DOHH2 (cell line): Measurements from ENCODE around the gene ZSCAN21.

Experiments
- H3F3A ChIP-seq: fragments of 200-600 bp; sonication (generic), shearing (Covaris generic); 2 replicates; pipeline ENCODE4 v1.6.0; 2016; ENCODE audit warnings: antibody characterized with exemption, mild to moderate bottlenecking; ENCODE audit not compliant: control insufficient read depth, insufficient read depth
- H3K27ac ChIP-seq: fragments of 200-600 bp; sonication (generic); 2 replicates; pipeline ENCODE4 v1.5.1; 2014; ENCODE audit warnings: low read depth, mild to moderate bottlenecking, low read length, moderate library complexity
- H3K27me3 ChIP-seq: fragments of 200-600 bp; sonication (generic); 2 replicates; pipeline ENCODE4 v1.6.1; 2014; ENCODE audit warnings: mild to moderate bottlenecking, low read length, mixed read lengths; ENCODE audit not compliant: control insufficient read depth
- H3K36me3 ChIP-seq: fragments of 200-600 bp; sonication (generic); 2 replicates; pipeline ENCODE4 v1.6.1; 2014; ENCODE audit warnings: mild to moderate bottlenecking, low read length, moderate library complexity, mixed read lengths; ENCODE audit not compliant: control insufficient read depth
- H3K4me1 ChIP-seq: fragments of 200-600 bp; sonication (generic); 2 replicates; pipeline ENCODE4 v1.6.1; 2014; ENCODE audit warnings: mild to moderate bottlenecking, low read length, mixed read lengths; ENCODE audit not compliant: control insufficient read depth
- H3K4me2 ChIP-seq: fragments of 200-600 bp; sonication (generic); 2 replicates; pipeline ENCODE4 v1.6.0; 2014; ENCODE audit warnings: mild to moderate bottlenecking, low read length, moderate library complexity
- H3K4me3 ChIP-seq: fragments of 200-600 bp; sonication (generic); 2 replicates; pipeline ENCODE4 v1.5.1; 2014; ENCODE audit warnings: mild to moderate bottlenecking, low read length, mixed read lengths
- H3K79me2 ChIP-seq: fragments of 200-600 bp; sonication (generic); 2 replicates; pipeline ENCODE4 v1.6.1; 2014; ENCODE audit warnings: mild to moderate bottlenecking, low read length, mixed read lengths; ENCODE audit not compliant: control insufficient read depth
- H3K9me2 ChIP-seq: fragments of 200-600 bp; sonication (generic); replicated peaks from 2 replicates; pipeline ENCODE4 v1.6.1; 2014; ENCODE audit warnings: mild to moderate bottlenecking, low read length, mixed read lengths; ENCODE audit not compliant: control insufficient read depth
- H3K9me3 ChIP-seq: fragments of 200-600 bp; sonication (generic); 2 replicates; pipeline ENCODE4 v1.6.1; 2014; ENCODE audit warnings: antibody characterized with exemption, low read length, mixed read lengths; ENCODE audit not compliant: control insufficient read depth, insufficient read depth
- H4K20me1 ChIP-seq: fragments of 200-600 bp; sonication (generic); 2 replicates; pipeline ENCODE4 v1.6.0; 2014; ENCODE audit warnings: low read depth, mild to moderate bottlenecking, antibody characterized with exemption, low read length, moderate library complexity; ENCODE audit not compliant: control insufficient read depth, insufficient read depth
- EZH2phosphoT487 ChIP-seq: fragments of 200-600 bp; sonication (generic); IDR thresholded peaks from 2 replicates; pipeline ENCODE4 v1.6.1; 2017; ENCODE audit warnings: borderline replicate concordance, mild to moderate bottlenecking, antibody characterized with exemption, low read length, moderate library complexity, mixed read lengths
- TF ChIP-seq, protein P1 (sequence below): fragments of 200-600 bp; sonication (generic); IDR thresholded peaks from one replicate; pipeline ENCODE4 v1.5.1; 2014; ENCODE audit warnings: antibody characterized with exemption, mild to moderate bottlenecking, low read depth, low read length; ENCODE audit not compliant: poor library complexity, severe bottlenecking

Gene ZSCAN21

DNA sequence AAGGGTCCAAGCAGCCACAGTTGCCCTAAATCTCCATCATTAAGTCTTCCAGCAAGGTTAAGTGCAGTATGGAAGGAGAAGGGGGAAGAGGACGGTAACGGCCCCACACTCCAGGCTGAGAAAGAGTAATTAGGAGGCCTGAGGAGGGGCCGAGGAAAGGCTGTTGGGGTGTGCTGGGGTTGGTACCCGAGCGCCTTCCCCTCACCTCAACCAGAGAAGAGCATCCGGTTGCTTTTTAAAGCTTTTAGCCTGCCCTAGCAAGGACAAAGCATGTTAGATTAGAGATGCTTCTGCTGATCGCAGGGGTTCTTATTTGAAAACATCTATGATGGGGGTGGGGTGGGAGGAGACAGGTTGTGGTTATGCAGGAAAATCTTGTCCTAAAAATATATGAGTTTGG lies 9.0 kb upstream of the ZSCAN21 start:
- Histone ChIP-seq H3K9me2 (no peaks in the 10 kb centered on the region), H3K4me2 (peak overlapping the region; percentile 40), H3K36me3 (peaks cover 18% of the 10 kb centered on the region), H3K27ac (no peak overlapping the region), H3K79me2 (no peaks in the 10 kb centered on the region), H3F3A (peaks cover 11% of the 10 kb centered on the region), H3K4me3 (peak overlapping the region; percentile 5; the same call in 1 of the 2 replicates), H4K20me1 (no peaks in the 10 kb centered on the region), H3K27me3 (no peaks in the 10 kb centered on the region), H3K9me3 (no peaks in the 10 kb centered on the region), H3K4me1 (peaks cover 29% of the 10 kb centered on the region)
- TF ChIP-seq, protein P1, sequence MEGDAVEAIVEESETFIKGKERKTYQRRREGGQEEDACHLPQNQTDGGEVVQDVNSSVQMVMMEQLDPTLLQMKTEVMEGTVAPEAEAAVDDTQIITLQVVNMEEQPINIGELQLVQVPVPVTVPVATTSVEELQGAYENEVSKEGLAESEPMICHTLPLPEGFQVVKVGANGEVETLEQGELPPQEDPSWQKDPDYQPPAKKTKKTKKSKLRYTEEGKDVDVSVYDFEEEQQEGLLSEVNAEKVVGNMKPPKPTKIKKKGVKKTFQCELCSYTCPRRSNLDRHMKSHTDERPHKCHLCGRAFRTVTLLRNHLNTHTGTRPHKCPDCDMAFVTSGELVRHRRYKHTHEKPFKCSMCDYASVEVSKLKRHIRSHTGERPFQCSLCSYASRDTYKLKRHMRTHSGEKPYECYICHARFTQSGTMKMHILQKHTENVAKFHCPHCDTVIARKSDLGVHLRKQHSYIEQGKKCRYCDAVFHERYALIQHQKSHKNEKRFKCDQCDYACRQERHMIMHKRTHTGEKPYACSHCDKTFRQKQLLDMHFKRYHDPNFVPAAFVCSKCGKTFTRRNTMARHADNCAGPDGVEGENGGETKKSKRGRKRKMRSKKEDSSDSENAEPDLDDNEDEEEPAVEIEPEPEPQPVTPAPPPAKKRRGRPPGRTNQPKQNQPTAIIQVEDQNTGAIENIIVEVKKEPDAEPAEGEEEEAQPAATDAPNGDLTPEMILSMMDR: no peak
- TF ChIP-seq EZH2phosphoT487: no peak

DNA sequence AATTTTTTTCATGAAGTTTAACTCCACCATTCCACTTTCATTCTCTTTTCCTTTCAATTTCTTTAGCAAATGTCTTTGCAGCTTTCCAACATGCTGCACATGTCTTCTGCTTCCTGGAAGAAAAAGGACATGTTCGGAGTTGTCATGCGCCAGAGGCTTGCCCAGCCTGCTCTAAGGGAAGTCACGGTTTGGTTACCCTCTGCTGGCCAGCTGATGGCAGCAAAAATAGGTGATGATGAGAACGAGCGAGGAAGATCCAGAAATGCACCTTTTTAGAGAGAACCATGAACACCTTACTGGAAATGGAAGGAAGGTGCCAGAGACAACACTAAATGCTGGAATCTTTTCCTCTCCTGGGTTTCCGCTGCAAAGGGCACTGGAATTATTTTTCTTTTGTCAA lies 4.9 kb upstream of the ZSCAN21 start:
- Histone ChIP-seq H3F3A (peaks cover 9% of the 10 kb centered on the region), H4K20me1 (no peaks in the 10 kb centered on the region), H3K27ac (no peak overlapping the region), H3K36me3 (no peaks in the 10 kb centered on the region), H3K4me1 (peaks cover 34% of the 10 kb centered on the region), H3K79me2 (no peaks in the 10 kb centered on the region), H3K4me3 (peak overlapping the region; percentile 34), H3K27me3 (no peaks in the 10 kb centered on the region), H3K9me2 (0 out of 2 replicates have a peak, but pooled peaks cover 4% of the 10 kb centered on the region), H3K9me3 (no peaks in the 10 kb centered on the region), H3K4me2 (peak overlapping the region; percentile 54)
- TF ChIP-seq EZH2phosphoT487: no peak
- TF ChIP-seq, protein P1: peak; percentile 38

DNA sequence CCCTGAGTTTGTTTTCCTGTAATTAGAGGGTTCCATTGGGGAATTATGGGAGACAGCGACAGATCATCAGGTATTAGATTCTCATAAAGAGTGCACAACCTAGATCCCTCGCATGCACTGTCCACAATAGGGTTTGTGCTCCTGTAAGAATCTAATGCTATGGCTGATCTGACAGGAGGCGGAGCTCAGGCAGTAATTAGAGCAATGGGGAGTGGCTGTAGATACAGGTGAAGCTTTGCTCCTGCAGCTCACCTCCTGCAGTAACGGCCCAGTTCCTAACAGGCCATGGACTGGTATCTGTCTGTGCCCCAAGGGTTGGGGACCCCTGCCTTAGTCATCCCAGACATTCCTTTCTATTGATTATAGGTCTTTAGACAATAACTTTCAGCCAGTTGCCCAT lies 894 bp upstream of the ZSCAN21 start:
- Histone ChIP-seq H3K4me3 (peak overlapping the region; percentile 95), H3K27ac (no peak overlapping the region), H3K79me2 (peaks cover 9% of the 10 kb centered on the region), H3K27me3 (no peaks in the 10 kb centered on the region), H3K4me1 (peaks cover 24% of the 10 kb centered on the region), H3K36me3 (no peaks in the 10 kb centered on the region), H3K4me2 (peak overlapping the region; percentile 83), H4K20me1 (no peaks in the 10 kb centered on the region), H3K9me3 (no peaks in the 10 kb centered on the region), H3F3A (no peaks in the 10 kb centered on the region; the same call in 1 of the 2 replicates), H3K9me2 (0 out of 2 replicates have a peak, but pooled peaks cover 4% of the 10 kb centered on the region)
- no peak for TF ChIP-seq EZH2phosphoT487
- TF ChIP-seq, protein P1: no peak
